T47D (cell line): ENCODE measurements around the gene CNTD1.
"Not testable (repeated sequence)": the region's sequence is repeated elsewhere in the genome, so short reads cannot be mapped to it uniquely, and the experiment has no call there.

ENCODE experiments used
- DNase-seq, 2 experiments: peaks; one replicate each; pipeline versions ENCODE4 v3.0.0 to v3.0.0-alpha.2; 2011 to 2012; ENCODE audit warnings: low read depth in 1 of 2, low spot score in 1 of 2
- JUND ChIP-seq: IDR thresholded peaks from 2 replicates; pipeline ENCODE4 v1.6.1; 2012; ENCODE audit warnings: low read depth
- in situ Hi-C: cut with HindIII; loops from 2 replicates; pipeline ENCODE4 v1.10.0; 2016; ENCODE audit warnings: low sequenced_read_pairs, low pct_unique_long_range_greater_than_20kb

CNTD1 gene

DNA sequence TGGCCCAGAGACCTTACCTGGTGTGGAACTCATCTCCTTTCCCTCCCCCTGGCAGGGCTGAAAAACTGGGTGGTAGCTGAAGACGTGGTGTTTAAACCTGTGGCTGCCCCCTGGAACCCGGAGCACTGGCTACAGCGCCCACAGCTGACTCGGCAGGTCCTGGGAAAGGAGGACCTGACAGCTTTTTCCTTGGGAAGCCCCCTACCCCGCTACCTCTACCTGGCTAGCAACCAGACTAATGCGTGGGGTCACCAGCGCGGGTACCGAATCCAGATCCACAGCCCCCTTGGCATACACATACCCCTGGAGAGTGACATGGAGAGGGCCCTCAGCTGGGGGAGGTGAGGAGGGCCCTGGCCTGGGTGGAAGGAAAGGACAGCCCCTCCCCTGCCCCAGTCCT, 50.4 kb downstream of the CNTD1 start:
- no peak for TF ChIP-seq JUND
- DNase-seq, result no peak
- in situ Hi-C loops, result no loop called here

DNA sequence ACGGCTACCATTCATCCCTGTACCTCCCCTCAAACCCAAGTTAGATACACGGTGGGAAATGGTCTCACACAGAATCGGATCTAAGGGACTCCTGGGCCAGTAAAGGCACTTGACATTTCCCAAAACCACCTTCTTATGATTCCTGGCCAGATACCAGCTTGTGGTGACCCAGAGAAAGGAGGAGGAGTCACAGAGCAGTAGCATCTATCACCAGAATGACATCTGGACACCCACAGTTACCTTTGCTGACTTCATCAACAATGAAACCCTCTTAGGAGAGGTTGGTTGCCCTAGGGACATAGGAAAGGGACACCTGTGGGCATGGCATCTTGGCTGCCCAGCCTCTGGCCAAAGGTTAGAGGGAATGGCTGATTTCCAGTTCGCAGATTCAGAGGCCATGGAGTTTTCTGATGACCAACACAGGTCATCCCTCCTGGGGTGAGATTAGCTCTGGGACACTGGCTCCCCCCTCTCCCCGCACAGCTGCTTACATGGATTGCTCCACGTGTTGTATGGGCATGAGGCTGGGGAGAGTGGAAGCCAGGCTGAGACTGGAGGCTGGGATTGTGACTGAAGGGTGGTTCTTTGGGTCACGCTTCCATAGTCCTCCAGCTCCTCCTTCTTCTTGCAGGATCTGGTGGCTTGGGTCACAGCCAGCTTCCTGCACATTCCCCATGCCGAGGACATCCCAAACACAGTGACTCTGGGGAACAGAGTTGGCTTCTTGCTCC, 51.0 kb downstream of the CNTD1 start:
- in situ Hi-C loops, result no loop called here

DNA sequence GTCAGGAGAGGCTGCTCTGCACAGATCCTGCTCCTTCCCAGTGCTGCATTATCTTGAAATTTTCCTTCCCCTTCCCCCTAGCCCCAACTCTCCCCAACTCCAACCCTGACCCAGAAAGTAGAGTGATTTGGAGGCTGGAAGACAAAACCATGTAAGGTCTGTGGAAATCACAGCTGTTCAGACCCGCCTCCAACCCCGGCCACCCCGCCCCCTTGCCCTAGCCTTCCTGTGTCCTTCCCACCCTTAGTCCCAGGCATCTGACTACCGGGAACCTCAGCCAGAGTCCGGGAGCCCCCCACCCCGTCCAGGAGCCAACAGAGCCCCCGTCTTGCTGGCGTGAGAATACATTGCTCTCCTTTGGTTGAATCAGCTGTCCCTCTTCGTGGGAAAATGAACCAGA, 52.3 kb downstream of the CNTD1 start, which contains the start of gene AOC3:
Gene AOC3, plus strand, starts transcription at position 246 of the 400 bp plus-strand sequence. Its CDS starts 145 bp downstream, at position 391.
- in situ Hi-C loops, result no loop called here
- no peak for DNase-seq
- TF ChIP-seq JUND, result no peak

More for the DNA sequence above, 51.0 kb downstream of the CNTD1 start:
- TF ChIP-seq JUND, result no peak
- DNase-seq, result no peak

DNA sequence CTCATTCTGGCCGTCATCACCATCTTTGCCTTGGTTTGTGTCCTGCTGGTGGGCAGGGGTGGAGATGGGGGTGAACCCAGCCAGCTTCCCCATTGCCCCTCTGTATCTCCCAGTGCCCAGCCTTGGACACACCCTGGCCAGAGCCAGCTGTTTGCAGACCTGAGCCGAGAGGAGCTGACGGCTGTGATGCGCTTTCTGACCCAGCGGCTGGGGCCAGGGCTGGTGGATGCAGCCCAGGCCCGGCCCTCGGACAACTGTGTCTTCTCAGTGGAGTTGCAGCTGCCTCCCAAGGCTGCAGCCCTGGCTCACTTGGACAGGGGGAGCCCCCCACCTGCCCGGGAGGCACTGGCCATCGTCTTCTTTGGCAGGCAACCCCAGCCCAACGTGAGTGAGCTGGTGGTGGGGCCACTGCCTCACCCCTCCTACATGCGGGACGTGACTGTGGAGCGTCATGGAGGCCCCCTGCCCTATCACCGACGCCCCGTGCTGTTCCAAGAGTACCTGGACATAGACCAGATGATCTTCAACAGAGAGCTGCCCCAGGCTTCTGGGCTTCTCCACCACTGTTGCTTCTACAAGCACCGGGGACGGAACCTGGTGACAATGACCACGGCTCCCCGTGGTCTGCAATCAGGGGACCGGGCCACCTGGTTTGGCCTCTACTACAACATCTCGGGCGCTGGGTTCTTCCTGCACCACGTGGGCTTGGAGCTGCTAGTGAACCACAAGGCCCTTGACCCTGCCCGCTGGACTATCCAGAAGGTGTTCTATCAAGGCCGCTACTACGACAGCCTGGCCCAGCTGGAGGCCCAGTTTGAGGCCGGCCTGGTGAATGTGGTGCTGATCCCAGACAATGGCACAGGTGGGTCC, 52.9 kb downstream of the CNTD1 start:
- DNase-seq, in situ Hi-C loops: not testable (repeated sequence)

DNA sequence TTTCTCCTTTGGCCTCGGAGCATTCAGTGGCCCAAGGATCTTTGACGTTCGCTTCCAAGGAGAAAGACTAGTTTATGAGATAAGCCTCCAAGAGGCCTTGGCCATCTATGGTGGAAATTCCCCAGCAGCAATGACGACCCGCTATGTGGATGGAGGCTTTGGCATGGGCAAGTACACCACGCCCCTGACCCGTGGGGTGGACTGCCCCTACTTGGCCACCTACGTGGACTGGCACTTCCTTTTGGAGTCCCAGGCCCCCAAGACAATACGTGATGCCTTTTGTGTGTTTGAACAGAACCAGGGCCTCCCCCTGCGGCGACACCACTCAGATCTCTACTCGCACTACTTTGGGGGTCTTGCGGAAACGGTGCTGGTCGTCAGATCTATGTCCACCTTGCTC, 53.7 kb downstream of the CNTD1 start:
- in situ Hi-C loops, result no loop called here
- TF ChIP-seq JUND, result no peak
- DNase-seq, result no peak

DNA sequence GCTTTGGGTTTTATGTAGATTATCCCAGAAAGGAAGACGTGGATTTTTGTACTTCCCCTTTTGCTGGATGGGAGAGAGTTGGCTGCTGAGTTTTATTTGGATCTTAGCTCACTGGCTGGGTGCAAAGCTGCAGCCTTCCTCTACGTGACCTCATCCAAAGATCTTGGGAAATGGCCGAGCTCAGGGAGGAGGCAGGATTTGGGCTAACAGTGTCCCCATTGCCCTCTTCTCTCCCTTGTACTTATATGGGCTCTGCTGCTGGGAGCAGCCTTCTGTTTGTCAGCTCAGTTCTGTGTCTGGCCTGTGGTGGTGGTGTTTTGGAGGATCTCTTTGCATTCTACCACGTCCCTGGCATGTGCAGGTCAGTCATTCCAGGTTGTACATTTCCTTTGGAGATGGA, 54.3 kb downstream of the CNTD1 start:
- in situ Hi-C loops, result no loop called here
- no peak for TF ChIP-seq JUND
- DNase-seq, result no peak

DNA sequence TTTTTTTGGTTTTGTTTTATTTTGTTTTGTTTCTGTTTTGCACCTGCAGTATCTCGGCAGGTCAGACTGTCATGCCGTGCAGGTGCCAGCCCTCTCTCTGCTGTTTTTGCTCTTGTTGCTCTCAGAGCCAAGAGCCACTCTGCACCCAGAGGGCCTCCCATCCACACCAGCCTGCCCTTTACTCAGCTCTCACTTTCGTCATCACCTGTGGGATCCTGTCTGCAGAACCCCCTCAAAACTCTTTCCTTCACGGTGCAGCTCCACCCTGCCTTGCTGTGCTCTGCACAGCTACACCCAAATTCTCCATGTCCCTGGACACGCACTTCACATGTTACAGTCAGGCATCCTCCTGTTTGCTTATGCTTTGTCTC, 54.9 kb downstream of the CNTD1 start:
- in situ Hi-C loops, result no loop called here
- DNase-seq, result no peak
- no peak for TF ChIP-seq JUND

DNA sequence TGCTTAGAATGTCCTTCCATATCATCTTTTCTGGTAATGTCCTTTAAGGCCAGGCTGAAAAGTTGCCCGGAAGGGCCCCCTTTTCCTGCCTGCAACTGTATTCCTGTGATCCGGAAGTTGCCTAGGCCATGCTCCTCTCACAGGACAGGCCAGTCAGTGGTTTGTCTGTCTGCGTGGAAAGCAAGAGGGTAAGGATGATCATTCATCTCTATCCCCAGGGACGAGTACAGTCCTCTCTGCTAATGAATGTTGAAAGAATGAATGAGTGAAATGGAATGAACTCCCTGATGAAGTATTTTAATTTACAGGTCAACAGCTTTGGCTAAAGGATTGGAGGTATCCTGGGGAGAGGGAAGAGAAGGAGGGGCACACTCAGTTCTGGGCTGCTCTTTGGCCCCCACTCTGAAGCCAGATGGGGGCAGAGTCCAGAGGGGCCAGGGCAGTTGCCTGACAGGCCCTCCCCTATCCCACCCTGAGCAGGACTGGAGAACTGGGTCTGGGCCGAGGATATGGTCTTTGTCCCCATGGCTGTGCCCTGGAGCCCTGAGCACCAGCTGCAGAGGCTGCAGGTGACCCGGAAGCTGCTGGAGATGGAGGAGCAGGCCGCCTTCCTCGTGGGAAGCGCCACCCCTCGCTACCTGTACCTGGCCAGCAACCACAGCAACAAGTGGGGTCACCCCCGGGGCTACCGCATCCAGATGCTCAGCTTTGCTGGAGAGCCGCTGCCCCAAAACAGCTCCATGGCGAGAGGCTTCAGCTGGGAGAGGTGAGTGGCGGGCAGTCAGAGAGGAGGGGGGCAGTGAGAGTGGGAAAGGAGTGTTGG, 55.5 kb downstream of the CNTD1 start:
- no peak for TF ChIP-seq JUND
- in situ Hi-C loops, result no loop called here
- no peak for DNase-seq

DNA sequence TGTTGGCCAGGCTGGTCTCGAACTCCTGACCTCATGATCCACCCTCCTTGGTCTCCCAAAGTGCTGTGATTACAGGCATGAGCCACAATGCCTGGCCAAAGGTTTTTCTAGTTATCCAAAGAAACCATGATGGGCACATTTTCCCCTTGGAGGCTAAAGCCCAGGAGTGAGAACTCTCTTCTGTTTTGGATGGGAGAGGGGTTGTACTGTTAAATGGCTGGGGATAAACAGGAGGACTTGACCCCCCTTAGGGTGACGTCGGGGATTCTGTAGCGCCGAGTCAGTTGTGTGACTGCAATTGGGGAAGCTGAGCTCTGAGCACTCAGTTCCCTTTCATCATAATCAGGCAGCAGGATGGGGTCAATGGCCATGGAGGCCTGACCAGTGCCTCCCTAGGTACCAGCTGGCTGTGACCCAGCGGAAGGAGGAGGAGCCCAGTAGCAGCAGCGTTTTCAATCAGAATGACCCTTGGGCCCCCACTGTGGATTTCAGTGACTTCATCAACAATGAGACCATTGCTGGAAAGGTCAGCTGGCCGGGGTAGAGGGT, 56.5 kb downstream of the CNTD1 start:
- DNase-seq, result no peak
- TF ChIP-seq JUND, result no peak
- in situ Hi-C loops, result no loop called here

DNA sequence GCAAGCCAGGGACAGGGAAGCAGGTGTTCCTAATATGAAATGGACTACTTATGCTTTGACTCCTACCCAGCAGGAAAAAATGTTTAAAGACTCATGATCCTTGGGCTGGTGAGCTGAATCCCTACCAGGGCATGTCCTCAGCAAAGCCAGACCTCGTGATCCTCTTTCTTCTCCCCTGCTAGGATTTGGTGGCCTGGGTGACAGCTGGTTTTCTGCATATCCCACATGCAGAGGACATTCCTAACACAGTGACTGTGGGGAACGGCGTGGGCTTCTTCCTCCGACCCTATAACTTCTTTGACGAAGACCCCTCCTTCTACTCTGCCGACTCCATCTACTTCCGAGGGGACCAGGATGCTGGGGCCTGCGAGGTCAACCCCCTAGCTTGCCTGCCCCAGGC, 57.4 kb downstream of the CNTD1 start:
- in situ Hi-C loops, DNase-seq: not testable (repeated sequence)

DNA sequence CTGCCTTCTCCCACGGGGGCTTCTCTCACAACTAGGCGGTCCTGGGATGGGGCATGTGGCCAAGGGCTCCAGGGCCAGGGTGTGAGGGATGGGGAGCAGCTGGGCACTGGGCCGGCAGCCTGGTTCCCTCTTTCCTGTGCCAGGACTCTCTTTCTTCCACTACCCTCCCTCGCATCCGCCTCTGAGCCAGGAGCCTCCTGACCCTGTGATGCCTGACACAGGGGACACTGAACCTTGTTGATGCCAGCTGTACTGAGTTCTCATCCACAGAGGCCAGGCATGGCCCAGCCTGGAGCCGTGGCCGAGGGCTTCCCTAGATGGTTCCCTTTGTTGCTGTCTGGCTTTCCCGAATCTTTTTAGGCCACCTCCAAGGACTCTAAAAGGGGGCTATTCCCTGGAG, 57.9 kb downstream of the CNTD1 start:
- in situ Hi-C loops, DNase-seq: not testable (repeated sequence)

DNA sequence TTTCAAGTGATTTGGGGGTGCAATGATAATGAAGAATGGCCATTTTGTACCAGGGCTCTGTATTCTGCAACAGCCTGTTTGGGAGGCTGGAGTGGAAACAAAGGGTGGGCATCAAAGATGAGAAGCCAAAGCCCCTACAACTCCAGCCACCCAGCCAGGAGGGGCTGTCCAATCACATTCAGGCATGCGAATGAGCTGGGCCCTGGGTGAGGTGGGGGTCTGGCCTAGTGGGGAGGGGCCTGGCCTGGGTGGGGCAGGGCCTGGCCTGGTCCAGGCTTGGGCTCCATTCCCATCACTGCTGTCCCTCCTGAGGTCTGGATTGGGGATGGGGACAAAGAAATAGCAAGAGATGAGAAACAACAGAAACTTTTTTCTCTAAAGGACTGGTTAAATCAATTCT, 58.7 kb downstream of the CNTD1 start:
- in situ Hi-C loops, result no loop called here
- no peak for TF ChIP-seq JUND
- DNase-seq, result no peak
